ENCODE measurements around the gene MYO9A.
"Not testable (repeated sequence)": the region's sequence is repeated elsewhere in the genome, so short reads cannot be mapped to it uniquely, and the experiment has no call there.

- TF ChIP-seq CTCF (conservative IDR thresholded peaks at IDR 0.05; ENCODE audit: low read depth, low read length); EZH2 (IDR thresholded peaks at IDR 0.05; ENCODE audit: borderline replicate concordance, low read depth, low read length, poor library complexity, severe bottlenecking): not testable (repeated sequence)
Measured at GRCh38 chr15:72071448-72071825, 46.5 kb downstream of the MYO9A start.
